Measurements from ENCODE around the gene CNIH3.

- TF ChIP-seq CTCF (IDR thresholded peaks at IDR 0.05) (no peak), POLR2A (IDR thresholded peaks at IDR 0.05) (no peak), POLR2AphosphoS5 (IDR thresholded peaks at IDR 0.05) (no peak)
Observed at GRCh38 chr1:224583774-224584173, 32.3 kb upstream of the CNIH3 start.

All from breast epithelium (tissue), 3 donors.